Stimulated activated CD8-positive, alpha-beta memory T cell treated with anti-CD3 and anti-CD28 coated beads, Interleukin-15, amount 100 ng/mL, for 48 hours (primary cell): ENCODE results near the gene TMPRSS13.

Experiments
- DNase-seq, 2 donors: peaks; one replicate each; pipeline ENCODE4 v3.0.0-alpha.2; 2020; ENCODE audit warnings: low read depth in 2 of 2

The TMPRSS13 gene

GRCh38 chr11:117855912-117856651 lies 73.1 kb downstream of the TMPRSS13 start:
- DNase-seq: no peak

- no peak for DNase-seq
Observed at GRCh38 chr11:117855186-117855845, 73.9 kb downstream of the TMPRSS13 start.

- DNase-seq: no peak
Observed at GRCh38 chr11:117852309-117852708, 76.9 kb downstream of the TMPRSS13 start.

GRCh38 chr11:117851852-117852251 lies 77.3 kb downstream of the TMPRSS13 start:
- no peak for DNase-seq

- DNase-seq: no peak
Observed at GRCh38 chr11:117851106-117851505, 78.1 kb downstream of the TMPRSS13 start.
